Common myeloid progenitor, CD34-positive (primary cell): ENCODE results near the gene NOVA2.
"Not testable (repeated sequence)": the region's sequence is repeated elsewhere in the genome, so short reads cannot be mapped to it uniquely, and the experiment has no call there.

Experiments
- CTCF ChIA-PET: fragments of 350-600 bp; sonication (Branson Sonifier 250); formaldehyde crosslinking; loops from one replicate; lab custom pipeline; 2021; ENCODE audit warnings: antibody characterized with exemption; lab: Charles Lee
- POLR2A ChIA-PET: fragments of 350-600 bp; sonication (Branson Sonifier 250); formaldehyde crosslinking; loops from one replicate; lab custom pipeline; 2021; ENCODE audit warnings: antibody characterized with exemption; lab: Charles Lee
- DNase-seq, 3 donors: peaks; one replicate each; pipeline versions ENCODE4 v3.0.0 to v3.0.0-alpha.2; 2013
- H3K27ac ChIP-seq, 2 experiments: 1 replicate in 1 of 2; 2 replicates in 1 of 2; pipeline ENCODE4 v1.7.0; 2013; ENCODE audit warnings: inconsistent platforms in 2 of 2, low read length in 2 of 2, mild to moderate bottlenecking in 2 of 2, low read depth in 1 of 2, moderate library complexity in 1 of 2; ENCODE audit not compliant: severe bottlenecking in 2 of 2, insufficient read depth in 1 of 2, poor library complexity in 1 of 2
- H3K27me3 ChIP-seq, 5 experiments: replicated peaks in 2 of 5; 1 replicate in 3 of 5; 2 replicates in 2 of 5; pipeline versions ENCODE4 v1.6.1 to v1.7.0; 2013; ENCODE audit warnings: low read length in 4 of 5, mild to moderate bottlenecking in 2 of 5, moderate library complexity in 2 of 5, inconsistent platforms in 1 of 5; ENCODE audit not compliant: insufficient read depth in 5 of 5, control insufficient read depth in 4 of 5
- H3K36me3 ChIP-seq, 4 experiments: 1 replicate in 2 of 4; 2 replicates in 2 of 4; pipeline versions ENCODE4 v1.6.1 to v1.7.0; 2013; ENCODE audit warnings: low read length in 3 of 4, control low read depth in 1 of 4, mild to moderate bottlenecking in 1 of 4; ENCODE audit not compliant: control insufficient read depth in 4 of 4, insufficient read depth in 4 of 4
- H3K4me1 ChIP-seq, 4 experiments: 1 replicate in 3 of 4; 2 replicates in 1 of 4; pipeline versions ENCODE4 v1.6.1 to v1.7.1; 2013; ENCODE audit warnings: low read length in 3 of 4, mild to moderate bottlenecking in 3 of 4, control low read depth in 1 of 4, inconsistent platforms in 1 of 4, moderate library complexity in 1 of 4; ENCODE audit not compliant: control insufficient read depth in 4 of 4, insufficient read depth in 4 of 4; ENCODE audit errors: control extremely low read depth in 1 of 4
- H3K4me3 ChIP-seq, 7 experiments: 1 replicate in 4 of 7; 2 replicates in 3 of 7; pipeline versions ENCODE4 v1.5.1 to v1.7.0; 2013; ENCODE audit warnings: mild to moderate bottlenecking in 7 of 7, low read length in 6 of 7, moderate library complexity in 6 of 7, inconsistent platforms in 2 of 7, low read depth in 2 of 7, control low read depth in 1 of 7; ENCODE audit not compliant: insufficient read depth in 4 of 7, control insufficient read depth in 1 of 7; ENCODE audit errors: extremely low read depth in 1 of 7
- H3K9me3 ChIP-seq, 5 experiments: 1 replicate in 4 of 5; 2 replicates in 1 of 5; pipeline versions ENCODE4 v1.6.1 to v1.7.1; 2013; ENCODE audit warnings: low read length in 4 of 5, mild to moderate bottlenecking in 2 of 5, inconsistent platforms in 1 of 5, low read depth in 1 of 5, moderate library complexity in 1 of 5; ENCODE audit not compliant: control insufficient read depth in 4 of 5, insufficient read depth in 2 of 5; ENCODE audit errors: control extremely low read depth in 1 of 5
- WGBS: methylation state at CpG from one replicate; pipeline ENCODE4 v1.1.5; 2013; ENCODE audit not compliant: insufficient coverage; 5-methylcytosine and 5-hydroxymethylcytosine counted together

The NOVA2 gene

GRCh38 chr19:45899253-45899652, 74.4 kb downstream of the NOVA2 start:
- Histone ChIP-seq H3K4me1 (peaks cover 0 to 20% (median 13%) of the 10 kb centered on the region in 4 experiments), H3K27ac (no peak overlapping the region), H3K36me3 (peaks cover 2 to 42% (median 31%) of the 10 kb centered on the region in 4 experiments), H3K9me3 (no peaks in the 10 kb centered on the region), H3K27me3 (no peaks in the 10 kb centered on the region), H3K4me3 (no peak overlapping the region)
- no peak for DNase-seq
- ChIA-PET CTCF (no interaction called here), POLR2A (no interaction called here)
- WGBS, result 90% methylated on average over 2 of the region's 7 CpGs

- ChIA-PET POLR2A (no interaction called here), CTCF (no interaction called here)
- no peaks in the 10 kb centered on the region for H3K9me3 ChIP-seq
- DNase-seq, result no peak
- WGBS, result 95% methylated on average over 4 of the region's 8 CpGs
- H3K36me3 ChIP-seq, result peaks cover 2 to 43% (median 31%) of the 10 kb centered on the region in 4 experiments
- peaks cover 0 to 14% (median 10%) of the 10 kb centered on the region in 4 experiments for H3K4me1 ChIP-seq
- no peak overlapping the region for H3K27ac ChIP-seq
- H3K27me3 ChIP-seq, result no peaks in the 10 kb centered on the region
- H3K4me3 ChIP-seq, result no peak overlapping the region
Measured at GRCh38 chr19:45897261-45897812, 76.3 kb downstream of the NOVA2 start.

GRCh38 chr19:45895983-45896599, 77.6 kb downstream of the NOVA2 start:
- H3K27ac ChIP-seq, H3K4me3 ChIP-seq, DNase-seq, POLR2A ChIA-PET, H3K27me3 ChIP-seq, H3K4me1 ChIP-seq, H3K9me3 ChIP-seq: not testable (repeated sequence)
- WGBS, result 98% methylated on average over 5 of the region's 12 CpGs
- H3K36me3 ChIP-seq, result peaks cover 2 to 46% (median 33%) of the 10 kb centered on the region in 4 experiments
- CTCF ChIA-PET, result interaction anchor here (0.7 kb wide), 2 partner anchors 15 to 32 kb away, joined by 3 read pairs; partner anchors contain the start of gene FOXA3

- H3K27me3 ChIP-seq, result no peaks in the 10 kb centered on the region
- no peak overlapping the region for H3K4me3 ChIP-seq
- DNase-seq, result no peak
- no peaks in the 10 kb centered on the region for H3K4me1 ChIP-seq
- ChIA-PET POLR2A (no interaction called here), CTCF (interaction anchor here (0.7 to 1.4 kb wide), 3 partner anchors 15 to 96 kb away, joined by 3 to 4 read pairs (median 3); partner anchors contain the start of gene FOXA3)
- no peak overlapping the region for H3K27ac ChIP-seq
- WGBS, result 95% methylated on average over 6 of the region's 9 CpGs
- peaks cover 2 to 41% (median 33%) of the 10 kb centered on the region in 4 experiments for H3K36me3 ChIP-seq
- H3K9me3 ChIP-seq, result no peaks in the 10 kb centered on the region
Measured at GRCh38 chr19:45895519-45895972, 78.1 kb downstream of the NOVA2 start.

GRCh38 chr19:45890877-45891276, 82.8 kb downstream of the NOVA2 start:
- Histone ChIP-seq H3K27ac (no peak overlapping the region), H3K36me3 (peaks cover 2 to 18% (median 14%) of the 10 kb centered on the region in 4 experiments), H3K4me3 (no peak overlapping the region), H3K27me3 (no peaks in the 10 kb centered on the region), H3K4me1 (peaks cover 0 to 11% (median 9%) of the 10 kb centered on the region in 4 experiments), H3K9me3 (no peaks in the 10 kb centered on the region)
- CTCF ChIA-PET, result interaction anchor here (1.5 to 1.9 kb wide), 2 partner anchors 10 to 28 kb away, joined by 3 to 5 read pairs; partner anchors contain the start of gene SYMPK
- POLR2A ChIA-PET, result no interaction called here
- 93% methylated on average over 4 of the region's 17 CpGs for whole genome bisulfite sequencing
- DNase-seq, result no peak

GRCh38 chr19:45889210-45889885, 84.3 kb downstream of the NOVA2 start:
- peaks cover 0 to 24% (median 20%) of the 10 kb centered on the region in 4 experiments for H3K4me1 ChIP-seq
- H3K9me3 ChIP-seq, result no peaks in the 10 kb centered on the region
- no peak for DNase-seq
- 84% methylated on average over 5 of the region's 6 CpGs for WGBS
- no peak overlapping the region for H3K4me3 ChIP-seq
- ChIA-PET POLR2A (interaction anchor here (0.6 kb wide), 1 partner anchor 80 kb away, joined by 3 read pairs; no protein-coding TSS in a partner anchor), CTCF (interaction anchor here (1.5 kb wide), 1 partner anchor 11 kb away, joined by 3 read pairs; no protein-coding TSS in a partner anchor)
- peak overlapping the region in 1 of 2 experiments; percentile 14 for H3K27ac ChIP-seq
- peaks cover 0 to 12% (median 5%) of the 10 kb centered on the region in 4 experiments for H3K36me3 ChIP-seq
- no peaks in the 10 kb centered on the region for H3K27me3 ChIP-seq
